GM12874 (cell line): Measurements from ENCODE around the gene RPL27A.

Experiments used
- CTCF ChIP-seq: IDR thresholded peaks from 2 replicates; pipeline ENCODE4 v1.5.1; 2011; ENCODE audit warnings: low read depth, mild to moderate bottlenecking, control low read depth, low read length, moderate library complexity; ENCODE audit not compliant: insufficient read depth

Gene RPL27A

DNA sequence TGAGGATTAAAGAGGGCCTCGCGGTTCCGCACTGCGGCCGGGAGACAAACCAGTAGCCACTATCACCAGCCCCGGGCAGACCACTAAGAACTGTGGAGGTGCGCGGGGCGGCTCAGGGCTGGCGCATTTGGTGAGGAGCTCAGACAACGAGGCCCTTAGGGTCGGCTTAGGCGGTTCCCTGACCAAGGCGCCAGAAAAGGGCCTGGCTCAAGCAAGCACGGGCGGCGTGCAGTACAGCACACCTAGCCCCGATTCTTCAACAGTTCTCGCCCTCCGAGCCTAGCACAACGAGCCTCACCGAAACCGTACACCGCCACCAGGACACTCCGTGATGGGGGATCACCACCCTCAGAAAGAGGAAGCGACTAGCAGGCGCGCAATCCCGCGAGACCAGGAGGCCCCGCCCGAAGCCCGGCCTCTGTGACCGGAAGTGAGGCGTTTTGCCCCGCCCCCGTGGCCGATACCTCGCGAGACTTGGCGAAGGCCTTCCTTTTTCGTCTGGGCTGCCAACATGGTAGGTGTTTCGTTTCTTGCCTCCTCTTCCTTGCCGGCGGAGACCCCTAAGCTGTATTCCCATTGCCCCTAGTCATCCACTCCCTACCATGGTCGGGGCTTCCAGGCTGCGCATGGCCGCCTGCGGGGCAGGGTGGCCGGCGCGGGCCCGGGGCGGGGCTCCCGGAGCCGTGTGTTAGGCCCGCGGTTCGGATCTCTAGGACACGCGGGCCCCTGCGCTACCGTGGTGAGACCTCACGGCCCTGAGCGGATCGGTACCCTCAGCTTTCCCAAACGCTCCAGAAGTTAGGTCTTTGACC is at the start of gene RPL27A, which contains the start of gene TRIM66:
TSS of gene RPL27A (plus strand) at position 490 of the 812 bp plus-strand sequence. CDS start at position 512, 22 bp downstream.
TSS of gene TRIM66 (minus strand) at position 363 of the 812 bp plus-strand sequence. CDS start 10,391 bp downstream, outside the sequence.
- TF ChIP-seq CTCF: no peak

GRCh38 chr11:8634498-8634897 is 48.1 kb upstream of the RPL27A start:
- TF ChIP-seq CTCF: no peak

DNA sequence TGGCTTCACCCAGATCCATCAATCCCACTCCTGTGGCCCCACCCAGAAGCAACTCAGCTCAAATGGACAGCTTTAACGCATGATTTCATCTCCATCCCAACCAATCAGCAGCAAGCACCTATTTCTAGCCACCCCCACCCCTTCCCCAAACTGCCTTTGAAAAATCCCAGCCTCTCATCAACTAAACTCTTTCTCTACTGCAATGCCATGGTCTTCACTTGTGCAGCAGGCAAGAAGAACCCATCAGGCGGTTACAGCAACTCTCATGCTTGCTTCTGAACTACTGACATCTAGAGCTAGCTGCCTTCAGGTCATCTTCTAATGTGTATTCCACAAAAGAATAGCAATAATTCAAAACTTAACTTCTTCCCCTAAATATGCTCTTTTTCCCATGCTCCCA is 46.5 kb upstream of the RPL27A start:
- TF ChIP-seq CTCF: no peak

- no peak for TF ChIP-seq CTCF
These were observed 44.3 kb upstream of the RPL27A start for GRCh38 chr11:8638300-8638699.

DNA sequence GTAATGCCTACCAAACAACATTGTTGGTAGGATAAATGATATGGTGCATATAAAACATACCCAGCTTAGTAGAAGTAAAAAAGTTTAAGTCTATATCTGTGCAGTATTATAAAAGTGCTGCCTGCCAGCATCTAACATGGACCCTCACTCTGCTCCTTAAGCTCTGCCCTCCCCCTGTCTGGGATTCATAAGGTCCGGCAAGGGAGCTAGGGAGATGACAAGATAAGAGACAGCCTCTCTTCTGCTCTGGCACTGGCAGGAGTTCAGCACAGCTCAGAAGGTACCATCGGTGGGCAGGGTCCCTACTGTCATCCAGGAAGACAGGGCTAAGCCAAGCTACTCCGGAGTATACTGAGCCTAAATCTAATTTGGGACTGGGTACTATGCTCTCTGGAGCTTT is 42.9 kb upstream of the RPL27A start:
- TF ChIP-seq CTCF: no peak

GRCh38 chr11:8640267-8640906 is 42.2 kb upstream of the RPL27A start:
- no peak for TF ChIP-seq CTCF

GRCh38 chr11:8641332-8641731 is 41.3 kb upstream of the RPL27A start:
- TF ChIP-seq CTCF: no peak
